Endodermal cell (in vitro differentiated cells): Measurements from ENCODE around the gene PHLDB2. TPM values are rescaled to one million over a fixed set of nuclear protein-coding genes. Genes with fewer than 3 reads are reported as not detected.

Experiments
- DNase-seq: peaks from one replicate; pipeline ENCODE4 v3.0.0-alpha.2; 2017
- H3K27ac ChIP-seq: 2 replicates; pipeline ENCODE4 v1.5.1; 2013; ENCODE audit warnings: mild to moderate bottlenecking, low read depth, low read length, moderate library complexity
- H3K27me3 ChIP-seq: 2 replicates; pipeline ENCODE4 v1.6.1; 2013; ENCODE audit warnings: mild to moderate bottlenecking, low read length, moderate library complexity; ENCODE audit not compliant: insufficient read depth, control insufficient read depth, poor library complexity, severe bottlenecking
- H3K36me3 ChIP-seq: 2 replicates; pipeline ENCODE4 v1.7.0; 2013; ENCODE audit warnings: mild to moderate bottlenecking, low read length, moderate library complexity; ENCODE audit not compliant: control insufficient read depth, insufficient read depth
- H3K4me1 ChIP-seq: one replicate; pipeline ENCODE4 v1.7.0; 2013; ENCODE audit warnings: low read length; ENCODE audit not compliant: control insufficient read depth, insufficient read depth
- H3K4me3 ChIP-seq: 2 replicates; pipeline ENCODE4 v1.5.1; 2013; ENCODE audit warnings: mild to moderate bottlenecking, low read length, moderate library complexity
- H3K9ac ChIP-seq: 2 replicates; pipeline ENCODE4 v1.6.1; 2013; ENCODE audit warnings: mild to moderate bottlenecking, low read length, moderate library complexity; ENCODE audit not compliant: poor library complexity, severe bottlenecking; ENCODE audit errors: extremely low read depth
- H3K9me3 ChIP-seq: 2 replicates; pipeline ENCODE4 v1.6.1; 2013; ENCODE audit warnings: mild to moderate bottlenecking, low read length, moderate library complexity; ENCODE audit not compliant: control insufficient read depth
- H3K27ac Mint-ChIP-seq: 2 replicates; pipeline ENCODE4 v1.8.0; 2020; ENCODE audit warnings: mixed read lengths
- H3K27me3 Mint-ChIP-seq: 2 replicates; pipeline ENCODE4 v1.8.0; 2021; ENCODE audit warnings: mild to moderate bottlenecking, mixed read lengths; ENCODE audit not compliant: insufficient read depth
- H3K36me3 Mint-ChIP-seq: 2 replicates; pipeline ENCODE4 v1.8.0; 2020; ENCODE audit warnings: low read depth, mixed read lengths
- H3K4me1 Mint-ChIP-seq: 2 replicates; pipeline ENCODE4 v1.8.0; 2020; ENCODE audit warnings: mixed read lengths
- H3K4me3 Mint-ChIP-seq: 2 replicates; pipeline ENCODE4 v1.8.0; 2020; ENCODE audit warnings: mild to moderate bottlenecking, moderate library complexity, mixed read lengths
- H3K9me3 Mint-ChIP-seq: 2 replicates; pipeline ENCODE4 v1.8.0; 2020; ENCODE audit warnings: mild to moderate bottlenecking, mixed read lengths
- WGBS, 2 experiments: methylation state at CpG; one replicate each; pipeline versions ENCODE4 v1.1.5 to v1.1.7; 2013; ENCODE audit warnings: missing lambda C conversion rate in 2 of 2, mixed read lengths in 1 of 2; ENCODE audit not compliant: insufficient coverage in 1 of 2, insufficient read length in 1 of 2; 5-methylcytosine and 5-hydroxymethylcytosine counted together
- total RNA-seq, 2 donors: library from RNA; stranded (reverse); fragmentation: NEBNext Ultra II Directional in 1 of 2; extraction: Animal tissue kit (Norgen Biotek cat#: 25700) in 1 of 2; gene quantifications; 2 replicates in 1 of 2; 3 replicates in 1 of 2; pipeline ENCODE4 v1.2.1, GENCODE V29; 2021
- TF ChIP-seq, protein P1 (sequence below): fragments of 200-600 bp; sonication (generic); conservative IDR thresholded peaks from 2 replicates; pipeline ENCODE4 v1.5.0; 2021; ENCODE audit warnings: antibody characterized with exemption, mild to moderate bottlenecking

Gene PHLDB2
- total RNA-seq, 2 donors from 2014 or later, result 59.5 to 67.4 TPM

DNA sequence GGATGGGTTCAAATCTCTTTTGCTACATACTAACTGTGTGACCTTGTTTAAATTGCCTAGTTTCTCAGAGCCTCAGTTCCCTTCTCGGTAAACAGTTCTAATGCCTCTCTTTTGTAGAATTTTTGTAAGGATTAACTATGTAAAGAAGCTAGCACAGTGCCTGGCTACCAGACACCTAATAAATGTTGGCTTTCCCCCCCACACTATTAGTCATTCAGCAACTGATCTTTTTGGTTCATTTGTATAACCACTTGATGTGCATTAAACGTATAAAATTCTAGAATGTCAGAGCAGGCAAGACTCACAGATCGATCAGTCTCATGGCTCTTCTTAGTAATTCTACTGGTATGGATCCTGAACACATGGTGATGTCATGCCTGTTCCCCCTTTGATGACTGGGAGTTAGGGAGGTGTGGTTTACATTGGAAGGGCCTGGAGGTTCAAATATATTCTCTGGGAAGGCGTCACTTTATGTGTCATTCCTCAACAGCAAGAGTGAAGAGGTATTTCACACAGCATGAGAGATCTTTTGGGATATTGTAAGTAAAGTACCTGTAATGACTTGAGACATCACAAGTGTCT lies 146.1 kb downstream of the PHLDB2 start:
- H3K36me3 ChIP-seq, result no peaks in the 10 kb centered on the region
- no peak overlapping the region for H3K9ac ChIP-seq
- H3K36me3 Mint-ChIP-seq, result no peaks in the 10 kb centered on the region
- no peaks in the 10 kb centered on the region for H3K27me3 ChIP-seq
- peaks cover 12% of the 10 kb centered on the region for H3K27me3 Mint-ChIP-seq
- WGBS, 2 experiments, result 89% methylated on average over 4 of the region's 4 CpGs
- H3K9me3 ChIP-seq, result no peaks in the 10 kb centered on the region
- TF ChIP-seq, protein P1, sequence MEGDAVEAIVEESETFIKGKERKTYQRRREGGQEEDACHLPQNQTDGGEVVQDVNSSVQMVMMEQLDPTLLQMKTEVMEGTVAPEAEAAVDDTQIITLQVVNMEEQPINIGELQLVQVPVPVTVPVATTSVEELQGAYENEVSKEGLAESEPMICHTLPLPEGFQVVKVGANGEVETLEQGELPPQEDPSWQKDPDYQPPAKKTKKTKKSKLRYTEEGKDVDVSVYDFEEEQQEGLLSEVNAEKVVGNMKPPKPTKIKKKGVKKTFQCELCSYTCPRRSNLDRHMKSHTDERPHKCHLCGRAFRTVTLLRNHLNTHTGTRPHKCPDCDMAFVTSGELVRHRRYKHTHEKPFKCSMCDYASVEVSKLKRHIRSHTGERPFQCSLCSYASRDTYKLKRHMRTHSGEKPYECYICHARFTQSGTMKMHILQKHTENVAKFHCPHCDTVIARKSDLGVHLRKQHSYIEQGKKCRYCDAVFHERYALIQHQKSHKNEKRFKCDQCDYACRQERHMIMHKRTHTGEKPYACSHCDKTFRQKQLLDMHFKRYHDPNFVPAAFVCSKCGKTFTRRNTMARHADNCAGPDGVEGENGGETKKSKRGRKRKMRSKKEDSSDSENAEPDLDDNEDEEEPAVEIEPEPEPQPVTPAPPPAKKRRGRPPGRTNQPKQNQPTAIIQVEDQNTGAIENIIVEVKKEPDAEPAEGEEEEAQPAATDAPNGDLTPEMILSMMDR, result no peak
- peaks cover 15% of the 10 kb centered on the region for H3K4me1 Mint-ChIP-seq
- no peak overlapping the region for H3K27ac ChIP-seq
- no peak for DNase-seq
- peaks cover 3% of the 10 kb centered on the region for H3K4me1 ChIP-seq
- no peaks in the 10 kb centered on the region for H3K9me3 Mint-ChIP-seq
- H3K4me3 Mint-ChIP-seq, result no peak overlapping the region
- H3K27ac Mint-ChIP-seq, result no peak overlapping the region
- no peak overlapping the region for H3K4me3 ChIP-seq

DNA sequence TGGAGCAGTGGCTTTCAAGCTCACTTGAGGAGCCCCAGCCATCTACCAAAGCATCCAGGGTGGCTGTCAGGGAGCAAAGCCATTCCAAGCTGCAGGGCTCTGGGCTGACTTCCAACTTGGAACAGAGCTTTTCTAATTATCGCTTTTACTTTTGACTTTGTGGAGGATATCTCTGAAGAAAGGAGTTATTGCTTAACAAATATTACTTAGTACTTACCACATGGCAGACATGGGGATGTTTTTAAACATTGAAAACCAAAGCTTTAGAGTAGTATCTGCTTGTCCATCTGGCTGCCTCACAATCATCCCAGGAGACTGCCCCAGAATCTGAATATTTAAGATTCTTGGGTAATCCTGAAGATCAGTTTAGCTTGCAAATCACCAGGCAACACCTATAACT lies 148.6 kb downstream of the PHLDB2 start:
- no peaks in the 10 kb centered on the region for H3K4me1 ChIP-seq
- no peak for DNase-seq
- H3K36me3 ChIP-seq, result no peaks in the 10 kb centered on the region
- H3K4me3 ChIP-seq, result no peak overlapping the region
- H3K9me3 ChIP-seq, result no peaks in the 10 kb centered on the region
- Mint-ChIP-seq H3K27ac (no peak overlapping the region), H3K4me3 (no peak overlapping the region), H3K36me3 (no peaks in the 10 kb centered on the region), H3K9me3 (no peaks in the 10 kb centered on the region), H3K4me1 (peaks cover 9% of the 10 kb centered on the region), H3K27me3 (peaks cover 6% of the 10 kb centered on the region)
- WGBS, 2 experiments, result no CpG with 5 or more reads among the region's 1 CpG
- H3K9ac ChIP-seq, result no peak overlapping the region
- no peaks in the 10 kb centered on the region for H3K27me3 ChIP-seq
- TF ChIP-seq, protein P1, result no peak
- no peak overlapping the region for H3K27ac ChIP-seq

DNA sequence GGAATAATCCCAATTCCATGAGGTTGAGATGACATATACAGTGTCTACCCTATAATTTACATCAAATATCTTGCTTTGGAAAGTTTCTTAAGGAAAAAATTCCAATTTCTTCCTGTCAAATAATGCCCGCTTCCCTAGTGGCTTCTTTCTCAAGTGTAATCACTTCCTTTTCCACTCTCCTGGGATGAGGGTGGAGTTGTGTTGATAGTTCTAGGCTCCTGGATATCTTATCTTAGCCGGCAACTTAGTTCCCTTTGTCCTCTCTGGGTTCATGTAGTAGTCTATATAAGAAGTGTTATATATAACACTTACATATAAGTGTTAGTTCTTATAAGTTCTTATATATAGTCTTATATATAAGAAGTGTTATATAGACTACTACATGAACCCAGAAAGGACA lies 150.6 kb downstream of the PHLDB2 start:
- TF ChIP-seq, protein P1, result no peak
- 70% methylated on average over 1 of the region's 2 CpGs; no CpG with 5 or more reads in 1 of the 2 experiments for WGBS, 2 experiments
- no peak overlapping the region for H3K4me3 ChIP-seq

More for the DNA sequence above, 150.6 kb downstream of the PHLDB2 start:
- no peak overlapping the region for H3K9ac ChIP-seq
- no peaks in the 10 kb centered on the region for H3K36me3 Mint-ChIP-seq
- H3K27me3 Mint-ChIP-seq, result no peaks in the 10 kb centered on the region
- H3K27ac Mint-ChIP-seq, result no peak overlapping the region
- no peaks in the 10 kb centered on the region for H3K36me3 ChIP-seq
- H3K4me3 Mint-ChIP-seq, result no peak overlapping the region
- no peaks in the 10 kb centered on the region for H3K9me3 ChIP-seq
- H3K4me1 Mint-ChIP-seq, result peaks cover 9% of the 10 kb centered on the region
- no peak overlapping the region for H3K27ac ChIP-seq
- H3K4me1 ChIP-seq, result no peaks in the 10 kb centered on the region
- no peak for DNase-seq
- no peaks in the 10 kb centered on the region for H3K27me3 ChIP-seq
- H3K9me3 Mint-ChIP-seq, result no peaks in the 10 kb centered on the region
